ENCODE data around the gene TTC21A. TPM values are rescaled to one million over a fixed set of nuclear protein-coding genes. Genes with fewer than 3 reads are reported as not detected.

TTC21A gene
- total RNA-seq, 1 experiment from 2014 or later, result 0.40 TPM

GRCh38 chr3:39090922-39091321, 16.6 kb upstream of the TTC21A start:
- no peaks in the 10 kb centered on the region for H3K36me3 ChIP-seq
- no peaks in the 10 kb centered on the region for H3K27me3 ChIP-seq
- H3K9me3 ChIP-seq, result no peaks in the 10 kb centered on the region
- DNase-seq, result no peak
- H3K4me3 ChIP-seq, result no peak overlapping the region

GRCh38 chr3:39094851-39095677, 12.4 kb upstream of the TTC21A start:
- no peak overlapping the region for H3K4me3 ChIP-seq
- H3K27me3 ChIP-seq, result no peaks in the 10 kb centered on the region
- H3K36me3 ChIP-seq, result no peaks in the 10 kb centered on the region
- DNase-seq, result no peak
- no peaks in the 10 kb centered on the region for H3K9me3 ChIP-seq

GRCh38 chr3:39095778-39096177, 11.7 kb upstream of the TTC21A start:
- no peaks in the 10 kb centered on the region for H3K9me3 ChIP-seq
- no peaks in the 10 kb centered on the region for H3K36me3 ChIP-seq
- H3K4me3 ChIP-seq, result no peak overlapping the region
- H3K27me3 ChIP-seq, result no peaks in the 10 kb centered on the region
- no peak for DNase-seq

GRCh38 chr3:39096775-39097174, 10.7 kb upstream of the TTC21A start:
- H3K36me3 ChIP-seq, result no peaks in the 10 kb centered on the region
- no peaks in the 10 kb centered on the region for H3K9me3 ChIP-seq
- DNase-seq, result no peak
- H3K4me3 ChIP-seq, result no peak overlapping the region
- H3K27me3 ChIP-seq, result no peaks in the 10 kb centered on the region

GRCh38 chr3:39097716-39098472, 9.6 kb upstream of the TTC21A start:
- H3K27me3 ChIP-seq, result no peaks in the 10 kb centered on the region
- no peak overlapping the region for H3K4me3 ChIP-seq
- no peak for DNase-seq
- no peaks in the 10 kb centered on the region for H3K9me3 ChIP-seq
- no peaks in the 10 kb centered on the region for H3K36me3 ChIP-seq

GRCh38 chr3:39098473-39099000, 8.9 kb upstream of the TTC21A start:
- no peak for DNase-seq
- H3K4me3 ChIP-seq, result no peak overlapping the region
- H3K36me3 ChIP-seq, result no peaks in the 10 kb centered on the region
- H3K9me3 ChIP-seq, result no peaks in the 10 kb centered on the region
- no peaks in the 10 kb centered on the region for H3K27me3 ChIP-seq

GRCh38 chr3:39099242-39099641, 8.2 kb upstream of the TTC21A start:
- Histone ChIP-seq H3K36me3 (no peaks in the 10 kb centered on the region), H3K9me3 (no peaks in the 10 kb centered on the region), H3K4me3 (no peak overlapping the region), H3K27me3 (no peaks in the 10 kb centered on the region)
- no peak for DNase-seq

GRCh38 chr3:39099738-39100499, 7.6 kb upstream of the TTC21A start:
- Histone ChIP-seq H3K4me3 (no peak overlapping the region), H3K9me3 (no peaks in the 10 kb centered on the region), H3K36me3 (no peaks in the 10 kb centered on the region), H3K27me3 (no peaks in the 10 kb centered on the region)
- DNase-seq, result no peak

GRCh38 chr3:39100500-39100886, 7.0 kb upstream of the TTC21A start:
- H3K9me3 ChIP-seq, result no peaks in the 10 kb centered on the region
- H3K4me3 ChIP-seq, result no peak overlapping the region
- no peak for DNase-seq
- H3K27me3 ChIP-seq, result no peaks in the 10 kb centered on the region
- H3K36me3 ChIP-seq, result no peaks in the 10 kb centered on the region

GRCh38 chr3:39101022-39101689, 6.3 kb upstream of the TTC21A start:
- DNase-seq, result peak; percentile 17
- Histone ChIP-seq H3K27me3 (no peaks in the 10 kb centered on the region), H3K4me3 (no peak overlapping the region), H3K9me3 (no peaks in the 10 kb centered on the region), H3K36me3 (no peaks in the 10 kb centered on the region)

GRCh38 chr3:39102504-39103323, 4.8 kb upstream of the TTC21A start:
- DNase-seq, result no peak
- no peaks in the 10 kb centered on the region for H3K36me3 ChIP-seq
- no peaks in the 10 kb centered on the region for H3K9me3 ChIP-seq
- no peak overlapping the region for H3K4me3 ChIP-seq
- H3K27me3 ChIP-seq, result no peaks in the 10 kb centered on the region

GRCh38 chr3:39103324-39103693, 4.2 kb upstream of the TTC21A start:
- DNase-seq, result no peak
- no peaks in the 10 kb centered on the region for H3K27me3 ChIP-seq
- no peak overlapping the region for H3K4me3 ChIP-seq
- no peaks in the 10 kb centered on the region for H3K9me3 ChIP-seq
- no peaks in the 10 kb centered on the region for H3K36me3 ChIP-seq

- Histone ChIP-seq H3K4me3 (no peak overlapping the region), H3K9me3 (no peaks in the 10 kb centered on the region), H3K36me3 (no peaks in the 10 kb centered on the region), H3K27me3 (no peaks in the 10 kb centered on the region)
- DNase-seq, result no peak
Measured at GRCh38 chr3:39103791-39104552, 3.5 kb upstream of the TTC21A start.

GRCh38 chr3:39104961-39105686, 2.4 kb upstream of the TTC21A start:
- Histone ChIP-seq H3K27me3 (no peaks in the 10 kb centered on the region), H3K4me3 (no peak overlapping the region), H3K9me3 (no peaks in the 10 kb centered on the region), H3K36me3 (no peaks in the 10 kb centered on the region)
- DNase-seq, result no peak

GRCh38 chr3:39105687-39106063, 1.8 kb upstream of the TTC21A start:
- Histone ChIP-seq H3K4me3 (no peak overlapping the region), H3K36me3 (no peaks in the 10 kb centered on the region), H3K9me3 (no peaks in the 10 kb centered on the region), H3K27me3 (no peaks in the 10 kb centered on the region)
- DNase-seq, result no peak

All from MG63 (cell line).